Adipocyte (in vitro differentiated cells): ENCODE data around the gene PTPRM.
"Not testable (repeated sequence)": the region's sequence is repeated elsewhere in the genome, so short reads cannot be mapped to it uniquely, and the experiment has no call there.

ENCODE experiments used
- DNase-seq: peaks from one replicate; pipeline ENCODE4 v3.0.0-alpha.2; 2015; ENCODE audit warnings: low read depth
- H3K27me3 ChIP-seq: replicated peaks from 2 replicates; pipeline ENCODE4 v1.7.0; 2013; ENCODE audit warnings: mild to moderate bottlenecking, low read length, moderate library complexity; ENCODE audit not compliant: control insufficient read depth, insufficient read depth
- H3K36me3 ChIP-seq: 2 replicates; pipeline ENCODE4 v1.7.0; 2013; ENCODE audit warnings: low read length, mild to moderate bottlenecking, moderate library complexity; ENCODE audit not compliant: control insufficient read depth, insufficient read depth, severe bottlenecking
- H3K4me1 ChIP-seq: 2 replicates; pipeline ENCODE4 v1.7.0; 2013; ENCODE audit warnings: mild to moderate bottlenecking, low read length, moderate library complexity; ENCODE audit not compliant: control insufficient read depth, insufficient read depth
- H3K4me3 ChIP-seq: 2 replicates; pipeline ENCODE4 v1.7.0; 2013; ENCODE audit warnings: mild to moderate bottlenecking, low read length, moderate library complexity
- H3K9ac ChIP-seq: 2 replicates; pipeline ENCODE4 v1.7.0; 2013; ENCODE audit warnings: mild to moderate bottlenecking, low read length, moderate library complexity
- H3K9me3 ChIP-seq: 2 replicates; pipeline ENCODE4 v1.7.0; 2013; ENCODE audit warnings: mild to moderate bottlenecking, low read length, moderate library complexity; ENCODE audit not compliant: control insufficient read depth

The PTPRM gene

DNA sequence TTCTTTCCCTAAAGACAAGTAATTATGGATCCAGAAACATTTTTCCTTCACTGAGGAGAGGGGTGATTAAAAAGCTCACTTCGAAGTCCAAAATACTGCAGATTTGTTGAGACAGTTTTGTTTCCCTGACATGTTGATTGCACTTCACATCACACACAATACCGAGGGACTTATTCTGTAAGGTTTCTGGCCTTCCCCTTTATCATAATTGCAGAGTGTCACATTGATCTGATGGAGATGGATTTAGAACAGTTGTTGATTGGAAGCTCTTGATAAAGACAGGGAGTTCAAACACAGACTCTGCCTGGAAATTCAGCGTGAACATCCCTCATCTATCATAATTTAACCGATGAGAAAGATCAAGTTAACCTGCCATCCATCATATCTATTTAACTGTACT lies 163.6 kb downstream of the PTPRM start:
- H3K4me3 ChIP-seq = no peak overlapping the region
- peaks cover 24% of the 10 kb centered on the region for H3K4me1 ChIP-seq
- H3K9me3 ChIP-seq = no peaks in the 10 kb centered on the region
- no peak overlapping the region for H3K9ac ChIP-seq
- H3K27me3 ChIP-seq = no peaks in the 10 kb centered on the region
- DNase-seq = no peak
- H3K36me3 ChIP-seq = no peaks in the 10 kb centered on the region

GRCh38 chr18:7733642-7734041 lies 166.5 kb downstream of the PTPRM start:
- no peak overlapping the region for H3K4me3 ChIP-seq
- H3K4me1 ChIP-seq = peaks cover 7% of the 10 kb centered on the region
- DNase-seq = no peak
- no peaks in the 10 kb centered on the region for H3K36me3 ChIP-seq
- no peaks in the 10 kb centered on the region for H3K27me3 ChIP-seq
- H3K9me3 ChIP-seq = no peaks in the 10 kb centered on the region
- H3K9ac ChIP-seq = no peak overlapping the region

- Histone ChIP-seq H3K9me3 (no peaks in the 10 kb centered on the region), H3K4me1 (peaks cover 7% of the 10 kb centered on the region), H3K27me3 (no peaks in the 10 kb centered on the region), H3K4me3 (no peak overlapping the region), H3K36me3 (no peaks in the 10 kb centered on the region), H3K9ac (no peak overlapping the region)
- no peak for DNase-seq
Measured at GRCh38 chr18:7735196-7735595, 168.1 kb downstream of the PTPRM start.

GRCh38 chr18:7735626-7736175 lies 168.6 kb downstream of the PTPRM start:
- Histone ChIP-seq H3K36me3 (no peaks in the 10 kb centered on the region), H3K4me3 (no peak overlapping the region), H3K4me1 (peaks cover 7% of the 10 kb centered on the region), H3K9me3 (no peaks in the 10 kb centered on the region), H3K27me3 (no peaks in the 10 kb centered on the region), H3K9ac (no peak overlapping the region)
- DNase-seq = no peak

- not testable (repeated sequence) for H3K9ac ChIP-seq, H3K4me3 ChIP-seq, H3K9me3 ChIP-seq, DNase-seq, H3K36me3 ChIP-seq, H3K27me3 ChIP-seq
- peaks cover 13% of the 10 kb centered on the region for H3K4me1 ChIP-seq
Measured at GRCh38 chr18:7736526-7736925, 169.4 kb downstream of the PTPRM start.

DNA sequence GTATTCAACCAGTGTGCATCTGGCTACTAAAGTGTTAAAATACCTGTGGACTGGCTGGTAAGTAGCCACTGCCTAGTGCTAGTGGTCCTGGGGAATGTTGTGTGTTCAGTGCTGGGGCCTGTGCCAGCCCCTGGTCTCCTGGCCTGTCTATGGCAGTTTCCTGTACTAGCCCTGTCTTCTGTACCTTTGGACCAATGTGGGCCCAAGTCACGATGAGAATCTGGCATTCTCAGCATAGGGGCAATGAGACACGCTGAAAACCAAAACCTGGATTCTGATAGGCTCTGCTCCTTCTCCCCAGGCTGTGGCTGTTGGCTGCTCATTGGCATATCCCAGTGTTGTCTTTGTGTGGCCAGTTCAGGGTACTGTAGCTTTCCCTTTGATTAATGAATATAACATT lies 170.4 kb downstream of the PTPRM start:
- no peak overlapping the region for H3K4me3 ChIP-seq
- H3K9me3 ChIP-seq = no peaks in the 10 kb centered on the region
- H3K4me1 ChIP-seq = peaks cover 23% of the 10 kb centered on the region
- no peaks in the 10 kb centered on the region for H3K27me3 ChIP-seq
- no peaks in the 10 kb centered on the region for H3K36me3 ChIP-seq
- no peak for DNase-seq
- H3K9ac ChIP-seq = no peak overlapping the region

GRCh38 chr18:7740821-7741220 lies 173.7 kb downstream of the PTPRM start:
- Histone ChIP-seq H3K36me3 (no peaks in the 10 kb centered on the region), H3K4me3 (no peak overlapping the region), H3K9me3 (peaks cover 8% of the 10 kb centered on the region), H3K4me1 (peaks cover 35% of the 10 kb centered on the region), H3K9ac (no peak overlapping the region), H3K27me3 (no peaks in the 10 kb centered on the region)
- DNase-seq = peak; percentile 57

- Histone ChIP-seq H3K9ac (no peak overlapping the region), H3K36me3 (no peaks in the 10 kb centered on the region), H3K9me3 (peaks cover 16% of the 10 kb centered on the region), H3K4me1 (peaks cover 35% of the 10 kb centered on the region), H3K4me3 (no peak overlapping the region), H3K27me3 (no peaks in the 10 kb centered on the region)
- no peak for DNase-seq
Measured at GRCh38 chr18:7741640-7742039, 174.5 kb downstream of the PTPRM start.

- no peaks in the 10 kb centered on the region for H3K27me3 ChIP-seq
- no peak overlapping the region for H3K4me3 ChIP-seq
- H3K36me3 ChIP-seq = no peaks in the 10 kb centered on the region
- peaks cover 20% of the 10 kb centered on the region for H3K9me3 ChIP-seq
- H3K4me1 ChIP-seq = peaks cover 35% of the 10 kb centered on the region
- DNase-seq = no peak
- H3K9ac ChIP-seq = no peak overlapping the region
Measured at GRCh38 chr18:7742224-7742623, 175.1 kb downstream of the PTPRM start.

- Histone ChIP-seq H3K9me3 (peaks cover 20% of the 10 kb centered on the region), H3K4me3 (peak overlapping the region; percentile 21)
- peak; percentile 29 for DNase-seq
Measured at GRCh38 chr18:7743256-7743655, 176.1 kb downstream of the PTPRM start.

DNA sequence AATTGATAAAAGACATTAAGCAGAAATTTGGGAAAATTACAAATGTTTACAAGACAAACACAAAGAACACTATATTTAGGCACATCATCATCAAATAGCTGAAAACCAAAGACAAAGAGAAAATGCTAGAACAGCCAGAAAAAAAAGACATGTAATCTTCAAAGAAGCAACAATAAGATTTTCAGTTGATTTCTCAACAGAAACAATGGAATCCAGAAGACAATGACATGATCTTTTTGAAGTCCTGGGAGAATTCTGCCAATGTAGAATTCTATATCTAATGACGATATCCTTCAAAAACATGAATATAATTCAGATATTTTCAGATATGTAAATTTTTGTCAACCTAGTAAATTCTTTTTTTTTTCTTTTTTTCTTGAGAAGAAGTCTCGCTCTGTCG lies 179.0 kb downstream of the PTPRM start:
- DNase-seq = no peak

More at GRCh38 chr18:7743256-7743655, 176.1 kb downstream of the PTPRM start:
- H3K27me3 ChIP-seq = no peaks in the 10 kb centered on the region
- H3K4me1 ChIP-seq = peaks cover 35% of the 10 kb centered on the region
- H3K9ac ChIP-seq = no peak overlapping the region
- no peaks in the 10 kb centered on the region for H3K36me3 ChIP-seq

More for the DNA sequence above, 179.0 kb downstream of the PTPRM start:
- no peaks in the 10 kb centered on the region for H3K27me3 ChIP-seq
- H3K9ac ChIP-seq = no peak overlapping the region
- H3K9me3 ChIP-seq = peaks cover 20% of the 10 kb centered on the region
- H3K4me1 ChIP-seq = peaks cover 54% of the 10 kb centered on the region
- H3K36me3 ChIP-seq = no peaks in the 10 kb centered on the region
- H3K4me3 ChIP-seq = no peak overlapping the region
